Right lobe of liver (tissue), 6 donors: Measurements from ENCODE around the gene HOXD13. TPM values are rescaled to one million over a fixed set of nuclear protein-coding genes. Genes with fewer than 3 reads are reported as not detected.

Experiments
- ATAC-seq, 4 donors: fragments of 200-7000 bp; cut with Tn5 transposase; one replicate each; pipeline ENCODE4 v1.9.1; 2020; ENCODE audit warnings: mild to moderate bottlenecking in 4 of 4, moderate library complexity in 4 of 4
- DNase-seq, 3 donors: peaks; one replicate each; pipeline ENCODE4 v3.0.0-alpha.2; 2020
- H3K27ac ChIP-seq, 3 donors: fragments of 200-600 bp; one replicate each; pipeline ENCODE4 v1.8.0; 2022
- H3K27me3 ChIP-seq, 2 donors: fragments of 200-600 bp; one replicate each; pipeline ENCODE4 v1.8.0; 2022
- H3K36me3 ChIP-seq, 4 donors: fragments of 200-600 bp; sonication (generic) in 1 of 4; one replicate each; pipeline versions ENCODE4 v1.5.1 to v1.8.0; 2017 to 2022; ENCODE audit warnings: control low read depth in 1 of 4
- H3K4me1 ChIP-seq, 4 donors: fragments of 200-600 bp; sonication (generic) in 1 of 4; one replicate each; pipeline versions ENCODE4 v1.5.1 to v1.8.0; 2017 to 2022; ENCODE audit warnings: control low read depth in 1 of 4
- H3K4me3 ChIP-seq, 3 donors: fragments of 200-600 bp; one replicate each; pipeline ENCODE4 v1.8.0; 2022
- H3K9me3 ChIP-seq, 4 donors: fragments of 200-600 bp; sonication (generic) in 1 of 4; one replicate each; pipeline versions ENCODE4 v1.5.1 to v1.8.0; 2017 to 2022; ENCODE audit warnings: control low read depth in 1 of 4
- CTCF ChIP-seq, 4 donors: fragments of 200-600 bp in 3 of 4; fragments of 450-650 bp in 1 of 4; IDR thresholded peaks; one replicate each; pipeline versions ENCODE4 v1.5.1 to v1.8.0; 2016 to 2022; ENCODE audit warnings: antibody characterized with exemption in 4 of 4, mild to moderate bottlenecking in 2 of 4
- POLR2A ChIP-seq: fragments of 450-650 bp; IDR thresholded peaks from one replicate; pipeline ENCODE4 v1.6.1; 2017; ENCODE audit warnings: antibody characterized with exemption, mild to moderate bottlenecking
- WGBS: methylation state at CpG from one replicate; pipeline ENCODE4 v1.1.6; 2018; ENCODE audit warnings: low coverage, low lambda C conversion rate; ENCODE audit not compliant: insufficient coverage; ENCODE audit errors: missing lambda C conversion rate; 5-methylcytosine and 5-hydroxymethylcytosine counted together
- intact Hi-C, 2 donors: fragments of 100-400 bp; cut with DNase I; formaldehyde crosslinking; loops; one replicate each; pipeline versions ENCODE4 v1.11.2 to v1.14.1; 2022
- total RNA-seq, 6 experiments: library from RNA; depleted of rRNA in 2 of 6; stranded (reverse); fragments of >200 nt in 2 of 6; fragmentation: NEBNext Ultra II Directional in 3 of 6; extraction: Animal tissue kit (Norgen Biotek cat#: 25700) in 3 of 6; gene quantifications; one replicate each; pipeline versions ENCODE4 v1.1.0 to v1.2.4, GENCODE V29; 2016 to 2023
- donor health status: DM: no; HTN: yes; CAD: no.
- donor health status: DM: no; HTN: no; CAD: no.
- donor health status: DM: no; HTN: no; CAD: no.
- donor health status: DM: no; HTN: yes; CAD: no.
- donor health status: DM: no; HTN: yes; CAD: no.

The HOXD13 gene
- total RNA-seq, 6 experiments from 2014 or later, result not detected

- TF ChIP-seq POLR2A, result no peak
- no peak for TF ChIP-seq CTCF (IDR thresholded peaks at IDR 0.05)
- Histone ChIP-seq H3K27ac (no peak overlapping the region), H3K9me3 (no peaks in the 10 kb centered on the region), H3K27me3 (peaks cover 23 to 68% of the 10 kb centered on the region in 2 donors), H3K4me3 (no peak overlapping the region), H3K4me1 (peaks cover 0 to 12% (median 0%) of the 10 kb centered on the region in 4 donors), H3K36me3 (no peaks in the 10 kb centered on the region)
- ATAC-seq (peak in 1 of 4 donors; percentile 32), DNase-seq (no peak)
- intact Hi-C loops, result no loop called here
- WGBS, result 7% methylated on average over 5 of the region's 100 CpGs
These were observed 37.8 kb downstream of the HOXD13 start for GRCh38 chr2:176130147-176130956.

GRCh38 chr2:176130957-176131847 is 38.7 kb downstream of the HOXD13 start:
- no peaks in the 10 kb centered on the region for H3K9me3 ChIP-seq
- no peak for ATAC-seq
- H3K4me1 ChIP-seq, result peaks cover 0 to 12% (median 0%) of the 10 kb centered on the region in 4 donors
- 8% methylated on average over 15 of the region's 15 CpGs for WGBS
- DNase-seq, result no peak
- no peaks in the 10 kb centered on the region for H3K36me3 ChIP-seq
- intact Hi-C loops, result no loop called here
- no peak overlapping the region for H3K4me3 ChIP-seq
- peaks cover 24 to 69% of the 10 kb centered on the region in 2 donors for H3K27me3 ChIP-seq
- H3K27ac ChIP-seq, result no peak overlapping the region
- TF ChIP-seq POLR2A (no peak), CTCF (IDR thresholded peaks at IDR 0.05) (no peak)

- H3K27ac ChIP-seq, result no peak overlapping the region
- intact Hi-C loops, result no loop called here
- H3K9me3 ChIP-seq, result no peaks in the 10 kb centered on the region
- H3K27me3 ChIP-seq, result peaks cover 27 to 75% of the 10 kb centered on the region in 2 donors
- 13% methylated on average over 4 of the region's 4 CpGs for WGBS
- TF ChIP-seq POLR2A (no peak), CTCF (IDR thresholded peaks at IDR 0.05) (no peak)
- no peak for ATAC-seq
- no peaks in the 10 kb centered on the region for H3K36me3 ChIP-seq
- H3K4me1 ChIP-seq, result peaks cover 0 to 12% (median 0%) of the 10 kb centered on the region in 4 donors
- DNase-seq, result no peak
- no peak overlapping the region for H3K4me3 ChIP-seq
These were observed 39.3 kb downstream of the HOXD13 start for GRCh38 chr2:176131848-176132158.

- no peak for ATAC-seq
- H3K9me3 ChIP-seq, result no peaks in the 10 kb centered on the region
- H3K4me3 ChIP-seq, result no peak overlapping the region
- peaks cover 28 to 79% of the 10 kb centered on the region in 2 donors for H3K27me3 ChIP-seq
- DNase-seq, result no peak
- intact Hi-C loops, result no loop called here
- no peaks in the 10 kb centered on the region for H3K36me3 ChIP-seq
- H3K4me1 ChIP-seq, result peaks cover 0 to 12% (median 0%) of the 10 kb centered on the region in 4 donors
- 6% methylated on average over 33 of the region's 33 CpGs for WGBS
- no peak for TF ChIP-seq POLR2A
- no peak for TF ChIP-seq CTCF (IDR thresholded peaks at IDR 0.05)
- H3K27ac ChIP-seq, result no peak overlapping the region
These were observed 40.0 kb downstream of the HOXD13 start for GRCh38 chr2:176132205-176133171.
